Lower lobe of right lung (tissue), 1 donor: ENCODE results near the gene FAM78A. TPM values are rescaled to one million over a fixed set of nuclear protein-coding genes. Genes with fewer than 3 reads are reported as not detected.

ENCODE experiments used
- total RNA-seq: library from RNA; stranded (reverse); fragmentation: NEBNext Ultra II Directional; extraction: Animal tissue kit (Norgen Biotek cat#: 25700); gene quantifications from one replicate; pipeline ENCODE4 v1.2.1, GENCODE V29; 2021
- donor health status: DM: no; HTN: yes; CAD: no; lungs with severe emphysema.

The FAM78A gene
- total RNA-seq, 1 donor from 2014 or later, result 18.3 TPM

Other genes with a start within 250 kb of the FAM78A start
- gene AIF1L, start 180.0 kb downstream of the FAM78A start, total RNA-seq, result 16.0 TPM
- gene NUP214, start 150.9 kb downstream of the FAM78A start, total RNA-seq, result 61.4 TPM
- 1.7 TPM for gene PLPP7, start 13.2 kb upstream of the FAM78A start, total RNA-seq
- 170 TPM for gene PRRC2B, start 117.6 kb upstream of the FAM78A start, total RNA-seq
- gene POMT1, start 226.4 kb upstream of the FAM78A start, total RNA-seq, result 25.9 TPM